Measurements from ENCODE around the gene SLC38A9. TPM values are rescaled to one million over a fixed set of nuclear protein-coding genes. Genes with fewer than 3 reads are reported as not detected.
A peak's percentile ranks its signal among the peaks of the same experiment; 100 is the strongest.
"Not testable (repeated sequence)": the region's sequence is repeated elsewhere in the genome, so short reads cannot be mapped to it uniquely, and the experiment has no call there.

The SLC38A9 gene
- total RNA-seq, 2 donors from 2014 or later = 17.9 to 19.5 TPM

DNA sequence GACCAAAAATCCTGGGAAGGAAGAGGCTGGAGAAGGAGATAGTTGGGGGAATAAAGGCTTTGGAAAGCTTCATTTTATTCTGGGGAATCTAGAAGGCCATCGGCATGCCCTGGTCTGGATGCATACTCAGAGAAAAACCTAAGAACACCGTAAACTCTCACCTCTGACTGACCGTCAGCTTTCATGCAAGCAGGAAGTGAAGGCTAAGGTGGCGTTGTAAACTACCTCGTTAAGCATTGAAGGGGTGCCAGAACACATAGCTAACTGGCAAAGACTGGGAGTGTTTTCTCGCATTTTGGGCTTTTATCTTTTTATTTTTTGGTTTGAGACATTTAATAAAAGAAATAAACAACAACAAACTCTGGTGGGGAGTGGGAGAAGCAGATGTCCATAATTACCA lies 2.6 kb upstream of the SLC38A9 start:
- DNase-seq (ENCODE audit: low spot score in 2 of 2) = no peak
- no peak for ATAC-seq
- no peak overlapping the region for H3K27ac Mint-ChIP-seq

DNA sequence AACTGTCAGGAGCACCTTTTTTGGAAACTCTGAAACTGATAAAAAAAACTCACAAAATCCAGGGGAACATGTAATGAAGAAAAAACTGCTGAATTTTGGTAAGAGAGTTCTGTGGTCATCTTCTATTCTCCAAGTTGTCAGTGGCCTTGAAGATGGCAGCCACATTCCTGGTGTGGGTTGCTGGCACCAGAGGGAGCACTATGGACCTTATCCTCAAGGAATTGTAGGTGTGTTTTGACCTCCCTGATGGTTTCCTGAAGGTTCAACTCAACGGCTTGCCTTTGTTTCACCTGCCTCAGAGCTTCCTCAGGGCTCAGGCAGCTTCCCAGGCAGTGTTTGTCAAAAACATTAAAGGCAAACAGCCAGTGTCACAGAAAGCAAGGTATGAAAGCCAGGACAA lies 2.2 kb upstream of the SLC38A9 start:
- ATAC-seq (no peak), DNase-seq (ENCODE audit: low spot score in 2 of 2) (no peak)
- peaks cover 9 to 10% of the 10 kb centered on the region in 2 donors for H3K36me3 Mint-ChIP-seq
- H3K9me3 Mint-ChIP-seq = peaks cover 0 to 9% of the 10 kb centered on the region in 2 donors
- no peak overlapping the region for H3K27ac Mint-ChIP-seq

More for the DNA sequence above, 2.6 kb upstream of the SLC38A9 start:
- H3K9me3 Mint-ChIP-seq = peaks cover 0 to 9% of the 10 kb centered on the region in 2 donors
- peaks cover 9 to 11% of the 10 kb centered on the region in 2 donors for H3K36me3 Mint-ChIP-seq

DNA sequence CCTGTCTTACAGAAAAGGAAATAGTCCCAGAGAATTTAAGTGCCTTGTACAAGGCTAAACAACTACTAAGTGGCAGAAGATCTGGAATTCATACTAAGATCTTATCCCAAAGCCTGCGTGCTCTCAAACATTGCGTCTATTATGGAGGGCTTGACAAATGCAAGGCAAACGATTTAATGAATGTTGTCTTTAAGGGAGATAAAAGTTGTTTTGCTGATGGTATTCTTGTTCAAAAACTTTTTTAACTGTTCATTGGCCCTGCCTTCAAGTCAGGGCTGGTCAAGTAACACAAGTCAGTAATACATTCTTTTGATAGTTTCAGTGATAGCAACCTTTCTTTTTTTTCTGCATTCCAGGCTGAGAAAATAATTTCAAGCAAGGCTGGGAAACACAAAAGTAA lies 1.7 kb upstream of the SLC38A9 start:
- H3K9me3 Mint-ChIP-seq = peaks cover 0 to 5% of the 10 kb centered on the region in 2 donors
- H3K27ac Mint-ChIP-seq = no peak overlapping the region
- DNase-seq (ENCODE audit: low spot score in 2 of 2) (no peak), ATAC-seq (no peak)
- H3K36me3 Mint-ChIP-seq = peaks cover 6 to 9% of the 10 kb centered on the region in 2 donors

DNA sequence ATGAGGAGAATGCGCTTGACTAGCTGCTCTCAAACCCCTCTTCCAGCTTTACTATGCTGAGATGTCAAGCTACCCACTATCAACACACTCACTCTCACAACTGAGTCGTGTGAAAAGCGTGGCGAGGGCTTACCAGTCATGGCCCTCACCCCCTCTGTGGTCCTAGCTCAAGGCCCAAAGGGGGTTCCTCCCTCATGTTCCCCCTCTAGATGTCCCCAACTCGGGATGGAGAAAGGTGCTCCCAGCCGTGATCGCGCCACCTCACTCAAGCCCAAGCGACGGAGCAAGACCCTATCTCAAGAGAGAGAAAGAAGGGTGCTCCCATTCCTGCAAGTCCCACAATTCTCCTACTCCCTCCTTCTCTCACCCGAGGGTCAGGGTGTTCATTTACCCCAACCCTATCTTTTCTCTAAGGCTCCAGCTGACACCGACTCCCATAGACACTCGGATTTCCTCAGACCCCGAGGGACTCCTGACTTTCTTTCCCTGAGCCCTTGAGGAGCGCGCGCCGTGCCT lies 559 bp downstream of the SLC38A9 start:
- peak overlapping the region; percentile 89 to 92 for H3K27ac Mint-ChIP-seq
- ATAC-seq (no peak), DNase-seq (ENCODE audit: low spot score in 2 of 2) (no peak)
- H3K9me3 Mint-ChIP-seq = peaks cover 0 to 5% of the 10 kb centered on the region in 2 donors
- peaks cover 6 to 14% of the 10 kb centered on the region in 2 donors for H3K36me3 Mint-ChIP-seq

DNA sequence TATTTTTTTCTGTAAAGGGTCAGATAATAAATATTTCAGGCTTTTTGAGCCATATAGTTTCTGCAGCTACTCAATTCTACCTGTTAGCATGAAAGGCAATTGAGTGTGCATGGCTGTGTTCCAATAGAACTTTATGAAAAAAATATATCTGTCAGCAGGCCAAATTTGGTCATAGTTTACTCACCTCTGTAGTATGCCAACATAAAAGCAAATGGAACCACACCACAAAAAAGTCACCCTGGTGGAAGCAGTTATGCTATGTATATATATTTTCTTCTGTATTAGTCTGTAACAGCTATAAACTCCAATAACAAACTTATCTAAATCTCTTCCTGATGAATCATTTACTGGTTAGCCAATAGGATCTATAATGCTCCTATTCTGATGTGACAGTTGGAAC lies 3.4 kb downstream of the SLC38A9 start:
- H3K36me3 Mint-ChIP-seq = peaks cover 6 to 14% of the 10 kb centered on the region in 2 donors
- H3K27ac Mint-ChIP-seq = no peak overlapping the region
- DNase-seq (ENCODE audit: low spot score in 2 of 2) (peak in 1 of 2 donors; percentile 15), ATAC-seq (peak in 1 of 2 donors; percentile 50)
- H3K9me3 Mint-ChIP-seq = no peaks in the 10 kb centered on the region

DNA sequence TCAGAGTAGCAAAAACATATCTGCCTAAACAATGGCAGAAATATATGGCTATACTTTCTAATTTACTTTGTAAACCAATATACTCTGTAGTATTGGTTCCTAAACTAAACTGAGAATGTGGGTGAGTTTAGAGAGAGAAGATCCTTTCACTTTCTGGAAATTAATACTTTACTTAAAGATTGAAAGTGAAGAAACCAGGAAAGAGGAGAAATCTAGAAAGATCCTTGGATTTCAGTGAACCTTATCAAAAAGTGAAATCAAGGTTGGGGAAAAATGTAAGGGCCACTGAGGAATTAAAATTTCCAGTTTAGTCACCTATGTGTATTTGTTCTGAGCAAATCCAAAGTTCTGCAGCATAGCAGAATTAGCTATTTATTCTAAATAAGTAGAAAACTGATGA lies 5.9 kb downstream of the SLC38A9 start:
- DNase-seq (ENCODE audit: low spot score in 2 of 2) (no peak), ATAC-seq (no peak)
- Mint-ChIP-seq H3K9me3 (no peaks in the 10 kb centered on the region), H3K27ac (no peak overlapping the region), H3K36me3 (peaks cover 0 to 5% of the 10 kb centered on the region in 2 donors)

DNA sequence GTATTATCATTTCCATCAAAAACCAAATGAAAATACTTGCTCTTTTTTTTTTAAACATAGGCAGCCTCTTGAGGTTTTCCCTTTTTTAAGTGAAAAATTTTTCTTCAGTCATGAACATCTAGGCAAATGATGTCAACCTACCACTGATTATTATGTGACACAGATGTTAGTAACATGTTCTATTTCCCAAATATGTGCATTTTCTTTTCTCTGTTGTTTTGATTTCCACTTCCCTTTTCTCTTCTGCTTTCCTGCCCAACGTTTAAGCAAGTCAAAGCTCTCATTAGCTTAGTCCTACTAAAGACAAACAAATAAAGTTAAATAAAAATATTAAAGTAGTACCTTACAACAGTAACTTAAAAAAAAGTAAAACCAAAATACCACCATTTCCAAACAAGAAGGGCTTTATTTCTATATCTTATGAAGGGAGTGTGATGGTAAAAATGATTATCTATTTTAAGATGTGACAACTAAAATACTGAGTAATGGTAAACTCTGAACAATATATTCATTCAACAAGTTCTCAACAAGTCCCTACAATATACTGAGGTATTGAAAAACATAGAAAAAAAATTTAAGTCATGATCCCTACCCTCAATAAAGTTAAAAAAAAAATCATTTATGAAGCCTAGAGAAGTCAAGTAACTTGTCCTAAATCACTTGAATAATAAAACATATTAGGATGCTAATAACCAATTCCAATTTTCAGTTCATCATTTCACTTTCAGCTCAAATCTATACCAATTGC lies 9.4 kb downstream of the SLC38A9 start:
- DNase-seq (ENCODE audit: low spot score in 2 of 2) (no peak), ATAC-seq (no peak)
- no peak overlapping the region for H3K27ac Mint-ChIP-seq
- H3K9me3 Mint-ChIP-seq = no peaks in the 10 kb centered on the region
- H3K36me3 Mint-ChIP-seq = no peaks in the 10 kb centered on the region

DNA sequence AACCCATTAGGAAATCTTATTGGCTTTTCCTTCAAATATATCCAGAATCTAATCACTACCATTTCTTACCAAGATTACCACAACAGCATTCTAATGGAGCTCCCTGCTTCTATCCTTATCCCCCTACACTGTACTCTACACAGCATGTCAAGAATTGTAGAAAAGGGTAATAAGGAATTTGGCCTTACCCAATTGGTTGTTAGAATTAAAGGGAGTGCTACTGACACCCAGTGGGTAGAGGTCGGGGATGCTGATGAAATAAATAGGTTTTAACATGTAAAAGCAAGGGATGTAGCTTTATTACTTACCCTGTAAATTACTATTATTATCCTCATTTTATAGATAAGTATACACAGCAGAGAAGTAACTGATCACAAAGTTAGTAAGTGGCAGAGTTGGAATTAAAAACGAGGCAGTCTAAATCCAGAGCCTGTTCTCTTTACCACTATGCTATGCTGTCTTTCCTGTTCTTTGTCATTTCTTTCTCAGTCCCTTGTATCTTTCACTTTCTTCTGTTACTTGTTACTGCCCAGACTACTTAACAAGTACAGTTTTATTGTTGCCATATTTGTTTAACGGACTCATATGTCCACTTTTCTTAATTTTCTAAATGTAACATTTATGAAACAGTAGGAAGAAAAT lies 10.5 kb downstream of the SLC38A9 start:
- ATAC-seq = no peak
- Mint-ChIP-seq H3K9me3 (no peaks in the 10 kb centered on the region), H3K27ac (peak overlapping the region in 1 of 2 donors; percentile 8), H3K36me3 (no peaks in the 10 kb centered on the region)
- no peak for DNase-seq (ENCODE audit: low spot score in 2 of 2)

DNA sequence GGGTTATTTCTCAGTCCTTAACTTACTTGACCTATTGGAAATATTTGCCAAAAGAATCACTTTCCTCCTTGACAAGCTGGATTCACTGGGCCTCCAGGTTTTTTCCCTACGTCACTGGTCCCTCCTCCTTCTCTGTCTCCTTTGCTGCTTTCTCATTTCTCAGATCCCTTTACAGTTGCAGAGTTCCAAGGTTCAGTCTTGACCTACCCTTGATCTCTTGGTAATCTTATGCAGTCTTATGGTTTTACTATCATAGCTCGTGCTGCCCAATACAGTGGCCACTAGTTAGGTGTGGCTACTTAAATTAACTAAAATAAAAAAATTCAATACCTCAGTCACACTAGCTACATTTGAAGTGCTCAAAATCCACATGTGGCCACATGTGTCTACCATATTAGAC lies 11.4 kb downstream of the SLC38A9 start:
- no peak for ATAC-seq

DNA sequence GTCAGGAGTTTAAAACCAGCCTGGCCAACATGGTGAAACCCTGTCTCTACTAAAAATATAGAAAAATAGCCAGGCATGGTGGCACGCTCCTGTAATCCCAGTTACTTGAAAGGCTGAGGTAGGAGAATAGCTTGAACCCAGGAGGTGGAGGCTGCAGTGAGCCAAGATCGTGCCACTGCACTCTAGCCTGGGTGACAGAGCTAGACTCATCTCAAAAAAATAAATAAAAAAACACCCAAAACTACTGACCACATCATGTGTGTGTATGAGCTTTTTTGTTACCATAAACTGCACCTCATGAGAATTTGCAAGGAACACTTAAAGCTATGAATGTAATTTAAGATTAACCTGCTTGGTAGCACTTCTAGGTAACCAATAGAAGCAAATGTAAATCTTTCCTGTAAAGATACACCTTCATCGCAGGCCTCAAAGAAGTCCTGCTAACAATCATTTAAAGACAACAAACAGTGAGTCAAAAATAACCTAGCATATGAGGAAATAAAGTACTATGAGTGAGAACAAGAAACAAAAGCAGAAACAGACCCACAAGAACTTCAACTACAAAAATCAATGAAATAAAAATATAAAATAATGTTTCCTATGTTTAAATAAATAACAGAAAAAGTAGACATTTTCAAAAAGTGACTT lies 13.0 kb downstream of the SLC38A9 start:
- ATAC-seq (peak in 1 of 2 donors; percentile 80), DNase-seq (ENCODE audit: low spot score in 2 of 2) (no peak)
- no peaks in the 10 kb centered on the region for H3K36me3 Mint-ChIP-seq
- H3K27ac Mint-ChIP-seq = peak overlapping the region in 1 of 2 donors; percentile 31
- no peaks in the 10 kb centered on the region for H3K9me3 Mint-ChIP-seq

More for the DNA sequence above, 11.4 kb downstream of the SLC38A9 start:
- DNase-seq (ENCODE audit: low spot score in 2 of 2) = no peak
- Mint-ChIP-seq H3K36me3 (no peaks in the 10 kb centered on the region), H3K9me3 (no peaks in the 10 kb centered on the region), H3K27ac (no peak overlapping the region)

DNA sequence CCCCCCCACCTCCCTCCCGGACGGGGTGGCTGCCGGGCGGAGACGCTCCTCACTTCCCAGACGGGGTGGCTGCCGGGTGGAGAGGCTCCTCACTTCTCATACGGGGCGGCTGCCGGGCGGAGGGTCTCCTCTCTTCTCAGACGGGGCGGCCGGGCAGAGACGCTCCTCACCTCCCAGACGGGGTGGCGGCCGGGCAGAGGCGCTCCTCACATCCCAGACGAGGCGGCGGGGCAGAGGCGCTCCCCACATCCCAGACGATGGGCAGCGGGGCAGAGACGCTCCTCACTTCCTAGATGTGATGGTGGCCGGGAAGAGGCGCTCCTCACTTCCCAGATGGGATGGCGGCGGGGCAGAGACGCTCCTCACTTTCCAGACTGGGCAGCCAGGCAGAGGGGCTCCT lies 15.4 kb downstream of the SLC38A9 start:
- not testable (repeated sequence) for H3K36me3 Mint-ChIP-seq, H3K9me3 Mint-ChIP-seq, H3K27ac Mint-ChIP-seq

DNA sequence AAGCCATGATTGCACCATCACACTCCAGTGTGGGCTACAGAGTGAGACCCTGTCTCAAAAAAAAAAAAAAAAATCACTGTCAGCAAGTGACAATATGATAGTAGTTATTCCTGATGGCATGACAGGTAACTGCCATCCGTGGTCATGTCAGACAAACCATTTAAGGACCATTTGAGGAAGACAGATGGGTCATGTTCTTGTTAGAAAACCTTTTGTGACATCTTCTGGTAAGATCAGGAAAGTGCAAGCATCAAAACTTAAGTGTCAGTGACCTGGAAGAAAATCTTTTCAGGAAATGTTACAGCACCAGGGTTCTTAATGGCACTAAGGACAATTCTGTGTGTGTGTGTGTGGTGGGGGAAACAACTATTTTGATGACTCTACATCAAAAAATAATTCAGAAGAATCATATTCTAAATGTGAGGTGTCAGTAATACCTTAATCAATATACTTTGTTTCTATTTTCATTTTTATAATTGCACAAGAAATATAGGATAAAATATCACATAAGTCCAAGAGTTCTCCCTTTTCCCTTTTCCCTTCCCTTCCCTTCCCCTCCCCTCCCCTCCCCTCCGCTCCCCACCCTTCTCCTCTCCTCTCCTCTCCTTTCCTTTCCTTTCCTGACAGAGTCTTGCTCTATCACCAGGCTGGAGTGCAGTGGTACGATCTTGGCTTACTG lies 17.8 kb downstream of the SLC38A9 start:
- DNase-seq (ENCODE audit: low spot score in 2 of 2) (no peak), ATAC-seq (peak in 1 of 2 donors; percentile 32)
- H3K9me3 Mint-ChIP-seq = no peaks in the 10 kb centered on the region

More for the DNA sequence above, 15.4 kb downstream of the SLC38A9 start:
- DNase-seq (ENCODE audit: low spot score in 2 of 2); ATAC-seq: not testable (repeated sequence)

DNA sequence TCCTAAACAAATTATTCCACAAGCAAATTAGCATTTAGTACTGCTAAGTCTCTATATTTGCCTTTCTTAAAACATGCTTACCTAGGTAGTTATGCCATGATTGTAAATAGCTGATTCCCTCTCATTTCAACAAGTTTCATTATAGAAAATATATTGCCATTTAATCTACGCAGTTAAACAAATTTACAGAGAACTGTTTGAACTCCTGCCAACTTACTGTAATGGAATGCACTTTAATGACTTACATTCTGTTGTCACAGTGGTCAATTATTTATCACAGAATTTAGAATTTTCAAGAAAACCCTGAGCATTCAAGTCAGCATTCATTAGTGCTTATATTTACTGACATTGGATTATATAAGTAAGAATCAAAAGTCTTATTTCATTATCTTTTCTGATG lies 19.6 kb downstream of the SLC38A9 start:
- H3K36me3 Mint-ChIP-seq = no peaks in the 10 kb centered on the region
- ATAC-seq (no peak), DNase-seq (ENCODE audit: low spot score in 2 of 2) (no peak)
- H3K27ac Mint-ChIP-seq = no peak overlapping the region
- H3K9me3 Mint-ChIP-seq = no peaks in the 10 kb centered on the region

More for the DNA sequence above, 17.8 kb downstream of the SLC38A9 start:
- Mint-ChIP-seq H3K36me3 (no peaks in the 10 kb centered on the region), H3K27ac (no peak overlapping the region)

DNA sequence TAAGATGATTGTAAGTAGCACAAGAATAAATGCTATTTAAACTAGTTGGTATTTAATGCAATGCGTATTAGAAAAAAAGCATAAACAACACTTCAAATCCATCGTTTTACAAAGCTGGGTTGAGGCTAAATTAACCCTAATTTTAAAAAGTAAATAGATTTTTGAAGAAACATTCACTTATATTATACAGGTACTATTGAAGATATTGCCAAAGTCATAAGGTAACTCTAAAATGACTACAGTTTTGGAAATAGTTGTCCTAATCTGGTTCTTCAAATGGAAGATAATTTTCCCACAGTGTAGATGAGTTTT lies 20.1 kb downstream of the SLC38A9 start:
- no peak overlapping the region for H3K27ac Mint-ChIP-seq
- no peak for ATAC-seq

DNA sequence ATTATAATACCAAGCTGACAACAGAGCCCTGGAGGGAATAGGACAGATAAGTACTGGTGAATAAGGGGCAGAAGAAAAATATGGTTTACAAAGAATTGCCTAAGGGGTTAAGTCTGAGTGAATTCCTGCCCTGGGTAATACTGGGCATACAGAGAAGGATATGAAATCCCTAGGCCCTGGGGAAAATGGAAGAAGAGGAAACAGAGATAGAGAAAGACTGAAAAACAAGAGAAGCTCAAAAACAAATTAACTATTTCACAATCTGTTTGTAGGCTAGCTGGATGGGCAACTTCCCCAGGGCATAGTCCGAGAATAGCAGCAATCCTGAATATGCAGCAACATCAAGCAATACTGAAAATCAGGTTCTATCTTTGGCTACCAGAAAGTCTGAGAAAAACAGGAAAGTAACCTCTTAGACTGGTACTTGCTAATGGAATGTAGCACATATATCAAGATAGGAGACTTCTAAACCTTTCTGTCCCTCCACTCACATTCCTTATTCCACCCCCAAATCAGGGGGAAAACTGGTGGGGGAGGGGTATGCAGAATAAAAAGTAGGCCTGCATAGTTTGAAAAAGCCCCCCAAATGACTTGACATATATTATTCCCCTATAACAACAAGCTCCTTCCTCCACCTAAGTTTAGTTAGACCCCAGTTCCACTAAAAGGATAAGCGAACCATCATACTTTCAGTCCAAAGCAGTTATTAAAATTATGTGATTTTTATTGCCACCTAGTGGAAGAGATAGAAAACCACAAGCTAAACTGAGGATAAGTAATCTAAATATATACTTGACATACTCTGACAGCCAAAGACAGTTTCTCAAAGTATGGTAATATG lies 20.6 kb downstream of the SLC38A9 start:
- ATAC-seq = peak in 1 of 2 donors; percentile 40
- Mint-ChIP-seq H3K36me3 (no peaks in the 10 kb centered on the region), H3K27ac (no peak overlapping the region), H3K9me3 (no peaks in the 10 kb centered on the region)
- DNase-seq (ENCODE audit: low spot score in 2 of 2) = no peak

More for the DNA sequence above, 20.1 kb downstream of the SLC38A9 start:
- H3K9me3 Mint-ChIP-seq = no peaks in the 10 kb centered on the region
- no peaks in the 10 kb centered on the region for H3K36me3 Mint-ChIP-seq
- no peak for DNase-seq (ENCODE audit: low spot score in 2 of 2)

DNA sequence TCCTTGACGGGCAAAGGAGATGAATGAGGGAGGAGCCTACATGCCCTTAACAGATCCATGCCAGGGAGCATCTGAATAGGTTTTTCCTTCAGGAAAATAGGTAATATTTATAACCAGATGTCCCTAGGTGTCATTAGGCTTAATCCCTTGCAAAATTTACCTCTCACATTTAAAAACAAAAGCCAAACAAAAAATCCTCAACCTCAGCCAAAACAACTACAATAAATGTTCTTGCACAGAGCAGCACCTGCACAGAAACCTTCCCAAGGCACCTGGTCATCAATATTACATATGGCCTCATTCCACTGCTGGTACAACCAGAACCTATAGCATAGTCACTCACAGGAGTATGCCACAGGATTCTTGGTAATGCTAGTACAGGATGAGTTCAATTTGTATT lies 30.1 kb downstream of the SLC38A9 start:
- ATAC-seq = no peak
- no peak overlapping the region for H3K27ac Mint-ChIP-seq
- H3K9me3 Mint-ChIP-seq = no peaks in the 10 kb centered on the region
- no peaks in the 10 kb centered on the region for H3K36me3 Mint-ChIP-seq
- no peak for DNase-seq (ENCODE audit: low spot score in 2 of 2)
